ENCODE results near the gene SI. TPM values are rescaled to one million over a fixed set of nuclear protein-coding genes. Genes with fewer than 3 reads are reported as not detected.

SI gene
- total RNA-seq, 2 donors from 2014 or later = not detected

Other genes starting within 250 kb of the SI start
- gene SLITRK3, start 117.9 kb upstream of the SI start, total RNA-seq = not detected

All from activated naive CD4-positive, alpha-beta T cell treated with anti-CD3 and anti-CD28 coated beads, Interleukin-2, amount 50 U/mL, for 72 hours (primary cell).